Upper lobe of left lung (tissue), 4 donors: Measurements from ENCODE around the gene HSDL2.

Source experiments
- EP300 ChIP-seq, 4 donors: sonication (generic); formaldehyde crosslinking; IDR thresholded peaks; one replicate each; pipeline ENCODE4 v1.5.1; 2017; ENCODE audit warnings: antibody characterized with exemption in 4 of 4, control low read depth in 2 of 4
- POLR2A ChIP-seq, 4 donors: fragments of 450-650 bp; IDR thresholded peaks; one replicate each; pipeline ENCODE4 v1.5.1; 2016 to 2017; ENCODE audit warnings: antibody characterized with exemption in 4 of 4, mild to moderate bottlenecking in 2 of 4
- POLR2AphosphoS5 ChIP-seq, 2 donors: sonication (generic); formaldehyde crosslinking; IDR thresholded peaks; one replicate each; pipeline ENCODE4 v1.5.1; 2017; ENCODE audit warnings: antibody characterized with exemption in 2 of 2
- TF ChIP-seq, protein P1 (sequence below), 6 experiments: fragments of 450-650 bp in 4 of 6; fragments of 200-600 bp in 2 of 6; sonication (generic) in 2 of 6; IDR thresholded peaks; one replicate each; pipeline ENCODE4 v1.5.1; 2016 to 2019; ENCODE audit warnings: antibody characterized with exemption in 6 of 6

DNA sequence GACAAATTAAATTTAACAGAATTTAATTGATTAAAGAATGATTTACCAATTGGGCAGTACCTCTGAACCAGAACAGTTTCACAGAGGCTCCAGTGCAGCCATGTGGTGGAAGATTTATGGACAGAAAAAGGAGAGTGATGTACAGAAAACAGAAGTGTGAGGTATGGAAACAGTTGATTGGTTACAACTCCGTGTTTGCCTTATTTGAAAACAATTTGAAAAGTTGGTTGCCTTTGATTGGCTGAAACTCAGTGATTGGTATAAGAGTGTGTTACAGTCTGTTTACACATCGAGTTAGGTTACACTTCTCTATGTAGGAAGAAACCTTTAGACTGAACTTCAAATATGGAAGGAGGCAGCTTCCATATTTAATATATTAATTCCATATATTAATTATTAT lies 136.9 kb downstream of the HSDL2 start:
- TF ChIP-seq, protein P1, sequence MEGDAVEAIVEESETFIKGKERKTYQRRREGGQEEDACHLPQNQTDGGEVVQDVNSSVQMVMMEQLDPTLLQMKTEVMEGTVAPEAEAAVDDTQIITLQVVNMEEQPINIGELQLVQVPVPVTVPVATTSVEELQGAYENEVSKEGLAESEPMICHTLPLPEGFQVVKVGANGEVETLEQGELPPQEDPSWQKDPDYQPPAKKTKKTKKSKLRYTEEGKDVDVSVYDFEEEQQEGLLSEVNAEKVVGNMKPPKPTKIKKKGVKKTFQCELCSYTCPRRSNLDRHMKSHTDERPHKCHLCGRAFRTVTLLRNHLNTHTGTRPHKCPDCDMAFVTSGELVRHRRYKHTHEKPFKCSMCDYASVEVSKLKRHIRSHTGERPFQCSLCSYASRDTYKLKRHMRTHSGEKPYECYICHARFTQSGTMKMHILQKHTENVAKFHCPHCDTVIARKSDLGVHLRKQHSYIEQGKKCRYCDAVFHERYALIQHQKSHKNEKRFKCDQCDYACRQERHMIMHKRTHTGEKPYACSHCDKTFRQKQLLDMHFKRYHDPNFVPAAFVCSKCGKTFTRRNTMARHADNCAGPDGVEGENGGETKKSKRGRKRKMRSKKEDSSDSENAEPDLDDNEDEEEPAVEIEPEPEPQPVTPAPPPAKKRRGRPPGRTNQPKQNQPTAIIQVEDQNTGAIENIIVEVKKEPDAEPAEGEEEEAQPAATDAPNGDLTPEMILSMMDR (IDR thresholded peaks at IDR 0.05): no peak
- no peak for TF ChIP-seq POLR2A (IDR thresholded peaks at IDR 0.05)
- TF ChIP-seq POLR2AphosphoS5 (IDR thresholded peaks at IDR 0.05): no peak
- TF ChIP-seq EP300 (IDR thresholded peaks at IDR 0.05): no peak
